SJCRH30 (cell line): ENCODE data around the gene EMID1. TPM values are rescaled to one million over a fixed set of nuclear protein-coding genes. Genes with fewer than 3 reads are reported as not detected.

Experiments
- DNase-seq, 2 experiments: peaks; one replicate each; pipeline ENCODE4 v3.0.0-alpha.2; 2015 to 2020
- H3K27ac ChIP-seq: fragments of 250-450 bp; sonication (Bioruptor Pico); 2 replicates; pipeline ENCODE4 v1.5.1; 2020; ENCODE audit warnings: mild to moderate bottlenecking, moderate library complexity
- H3K27me3 ChIP-seq: fragments of 250-450 bp; sonication (Bioruptor Pico); 2 replicates; pipeline ENCODE4 v1.5.1; 2020; ENCODE audit warnings: mild to moderate bottlenecking, moderate library complexity
- H3K36me3 ChIP-seq: fragments of 250-450 bp; sonication (Bioruptor Pico); 2 replicates; pipeline ENCODE4 v1.5.1; 2020; ENCODE audit warnings: mild to moderate bottlenecking, moderate library complexity
- H3K4me1 ChIP-seq: fragments of 250-450 bp; sonication (Bioruptor Pico); 2 replicates; pipeline ENCODE4 v1.5.1; 2020; ENCODE audit warnings: mild to moderate bottlenecking, moderate library complexity
- H3K4me3 ChIP-seq: fragments of 250-450 bp; sonication (Bioruptor Pico); 2 replicates; pipeline ENCODE4 v1.5.1; 2020; ENCODE audit warnings: mild to moderate bottlenecking, moderate library complexity
- H3K9me3 ChIP-seq: fragments of 250-450 bp; sonication (Bioruptor Pico); replicated peaks from 2 replicates; pipeline ENCODE4 v1.5.1; 2020; ENCODE audit warnings: mild to moderate bottlenecking, moderate library complexity
- total RNA-seq: library from RNA; depleted of rRNA; stranded (reverse); fragments of >200 nt; shearing (Covaris generic); gene quantifications from 2 replicates; pipeline ENCODE4 v1.2.3, GENCODE V29; 2014

Gene EMID1
- total RNA-seq, 1 experiment from 2014 or later = 2.2 TPM

GRCh38 chr22:29202212-29203192 is 3.2 kb upstream of the EMID1 start:
- H3K27me3 ChIP-seq = no peaks in the 10 kb centered on the region
- H3K9me3 ChIP-seq = no peaks in the 10 kb centered on the region
- H3K27ac ChIP-seq = peak overlapping the region; percentile 41
- H3K4me1 ChIP-seq = peaks cover 9% of the 10 kb centered on the region
- DNase-seq = peak; percentile 75 to 77
- H3K36me3 ChIP-seq = no peaks in the 10 kb centered on the region
- H3K4me3 ChIP-seq = peak overlapping the region; percentile 11

GRCh38 chr22:29203488-29204454 is 1.9 kb upstream of the EMID1 start:
- H3K27ac ChIP-seq = no peak overlapping the region
- no peak for DNase-seq
- no peaks in the 10 kb centered on the region for H3K36me3 ChIP-seq
- no peaks in the 10 kb centered on the region for H3K27me3 ChIP-seq
- no peaks in the 10 kb centered on the region for H3K9me3 ChIP-seq
- H3K4me3 ChIP-seq = no peak overlapping the region
- peaks cover 9% of the 10 kb centered on the region for H3K4me1 ChIP-seq

GRCh38 chr22:29204455-29205183 is 1.1 kb upstream of the EMID1 start:
- Histone ChIP-seq H3K4me1 (peaks cover 9% of the 10 kb centered on the region), H3K27me3 (no peaks in the 10 kb centered on the region), H3K4me3 (no peak overlapping the region), H3K36me3 (no peaks in the 10 kb centered on the region), H3K9me3 (no peaks in the 10 kb centered on the region), H3K27ac (no peak overlapping the region)
- no peak for DNase-seq

GRCh38 chr22:29205252-29205593 is 473 bp upstream of the EMID1 start:
- Histone ChIP-seq H3K27ac (no peak overlapping the region), H3K4me1 (peaks cover 9% of the 10 kb centered on the region), H3K4me3 (peak overlapping the region; percentile 72), H3K9me3 (no peaks in the 10 kb centered on the region), H3K36me3 (no peaks in the 10 kb centered on the region), H3K27me3 (no peaks in the 10 kb centered on the region)
- no peak for DNase-seq

- DNase-seq = no peak
- peaks cover 9% of the 10 kb centered on the region for H3K4me1 ChIP-seq
- H3K4me3 ChIP-seq = peak overlapping the region; percentile 72
- no peaks in the 10 kb centered on the region for H3K9me3 ChIP-seq
- no peak overlapping the region for H3K27ac ChIP-seq
- H3K36me3 ChIP-seq = no peaks in the 10 kb centered on the region
- no peaks in the 10 kb centered on the region for H3K27me3 ChIP-seq
These were observed 911 bp downstream of the EMID1 start for GRCh38 chr22:29206372-29207242.

GRCh38 chr22:29207243-29207550 is 1.5 kb downstream of the EMID1 start:
- Histone ChIP-seq H3K27me3 (no peaks in the 10 kb centered on the region), H3K27ac (no peak overlapping the region), H3K4me1 (peaks cover 7% of the 10 kb centered on the region), H3K36me3 (no peaks in the 10 kb centered on the region), H3K4me3 (no peak overlapping the region), H3K9me3 (no peaks in the 10 kb centered on the region)
- no peak for DNase-seq

GRCh38 chr22:29207562-29208501 is 2.1 kb downstream of the EMID1 start:
- H3K36me3 ChIP-seq = no peaks in the 10 kb centered on the region
- no peak overlapping the region for H3K27ac ChIP-seq
- H3K27me3 ChIP-seq = no peaks in the 10 kb centered on the region
- no peak for DNase-seq
- H3K4me1 ChIP-seq = peaks cover under 1% of the 10 kb centered on the region; the same call in 1 of the 2 replicates
- no peaks in the 10 kb centered on the region for H3K9me3 ChIP-seq
- no peak overlapping the region for H3K4me3 ChIP-seq

- no peak for DNase-seq
- Histone ChIP-seq H3K9me3 (no peaks in the 10 kb centered on the region), H3K4me3 (no peak overlapping the region), H3K4me1 (no peaks in the 10 kb centered on the region), H3K36me3 (no peaks in the 10 kb centered on the region), H3K27ac (no peak overlapping the region), H3K27me3 (no peaks in the 10 kb centered on the region)
These were observed 2.8 kb downstream of the EMID1 start for GRCh38 chr22:29208502-29208862.

GRCh38 chr22:29208879-29209623 is 3.4 kb downstream of the EMID1 start:
- H3K27me3 ChIP-seq = no peaks in the 10 kb centered on the region
- no peak overlapping the region for H3K4me3 ChIP-seq
- no peaks in the 10 kb centered on the region for H3K36me3 ChIP-seq
- no peaks in the 10 kb centered on the region for H3K9me3 ChIP-seq
- DNase-seq = no peak
- no peak overlapping the region for H3K27ac ChIP-seq
- H3K4me1 ChIP-seq = no peaks in the 10 kb centered on the region

GRCh38 chr22:29209624-29209929 is 3.9 kb downstream of the EMID1 start:
- Histone ChIP-seq H3K4me1 (no peaks in the 10 kb centered on the region), H3K27ac (no peak overlapping the region), H3K36me3 (no peaks in the 10 kb centered on the region), H3K27me3 (no peaks in the 10 kb centered on the region), H3K4me3 (no peak overlapping the region), H3K9me3 (no peaks in the 10 kb centered on the region)
- no peak for DNase-seq

GRCh38 chr22:29211066-29211465 is 5.4 kb downstream of the EMID1 start:
- H3K27ac ChIP-seq = no peak overlapping the region
- H3K27me3 ChIP-seq = no peaks in the 10 kb centered on the region
- no peak for DNase-seq
- H3K9me3 ChIP-seq = no peaks in the 10 kb centered on the region
- H3K4me1 ChIP-seq = no peaks in the 10 kb centered on the region
- H3K4me3 ChIP-seq = no peak overlapping the region
- H3K36me3 ChIP-seq = no peaks in the 10 kb centered on the region

GRCh38 chr22:29211466-29211865 is 5.8 kb downstream of the EMID1 start:
- Histone ChIP-seq H3K4me3 (no peak overlapping the region), H3K27ac (no peak overlapping the region), H3K27me3 (no peaks in the 10 kb centered on the region), H3K4me1 (peaks cover 1% of the 10 kb centered on the region; the same call in 1 of the 2 replicates), H3K36me3 (no peaks in the 10 kb centered on the region), H3K9me3 (no peaks in the 10 kb centered on the region)
- no peak for DNase-seq

- peaks cover 9% of the 10 kb centered on the region; the same call in 1 of the 2 replicates for H3K4me1 ChIP-seq
- H3K36me3 ChIP-seq = no peaks in the 10 kb centered on the region
- no peak overlapping the region for H3K4me3 ChIP-seq
- no peaks in the 10 kb centered on the region for H3K9me3 ChIP-seq
- DNase-seq = no peak
- H3K27me3 ChIP-seq = no peaks in the 10 kb centered on the region
- no peak overlapping the region for H3K27ac ChIP-seq
These were observed 7.0 kb downstream of the EMID1 start for GRCh38 chr22:29212743-29213142.
